Astrocyte (in vitro differentiated cells and primary cell): Measurements from ENCODE around the gene H1-8.

Source experiments
- CTCF ChIP-seq: IDR thresholded peaks from 2 replicates; pipeline ENCODE4 v1.5.1; 2011; ENCODE audit warnings: low read depth, mild to moderate bottlenecking, inconsistent platforms, low read length, moderate library complexity; ENCODE audit not compliant: insufficient read depth
- EZH2 ChIP-seq: IDR thresholded peaks from 2 replicates; pipeline ENCODE4 v1.6.1; 2012; ENCODE audit warnings: mild to moderate bottlenecking, low read length, inconsistent platforms; ENCODE audit not compliant: insufficient read depth

GRCh38 chr3:129514110-129514509, 28.9 kb upstream of the H1-8 start:
- no peak for TF ChIP-seq CTCF
- no peak for TF ChIP-seq EZH2
